ENCODE measurements around the gene DTHD1.

Gene DTHD1

GRCh38 chr4:36313301-36313700 is 31.9 kb downstream of the DTHD1 start:
- Mint-ChIP-seq H3K4me3 (no peak overlapping the region), H3K27me3 (no peaks in the 10 kb centered on the region), H3K27ac (no peak overlapping the region), H3K36me3 (peaks cover 8% of the 10 kb centered on the region), H3K9me3 (peaks cover 6% of the 10 kb centered on the region), H3K4me1 (peaks cover 45% of the 10 kb centered on the region)
- DNase-seq, result no peak
- CTCF ChIA-PET, result no interaction called here

GRCh38 chr4:36313703-36314102 is 32.3 kb downstream of the DTHD1 start:
- no peak for DNase-seq
- peaks cover 8% of the 10 kb centered on the region for H3K36me3 Mint-ChIP-seq
- no peak overlapping the region for H3K4me3 Mint-ChIP-seq
- peaks cover 6% of the 10 kb centered on the region for H3K9me3 Mint-ChIP-seq
- no peak overlapping the region for H3K27ac Mint-ChIP-seq
- peaks cover 46% of the 10 kb centered on the region for H3K4me1 Mint-ChIP-seq
- no peaks in the 10 kb centered on the region for H3K27me3 Mint-ChIP-seq
- CTCF ChIA-PET, result no interaction called here

- CTCF ChIA-PET, result no interaction called here
- no peak for DNase-seq
- H3K27ac Mint-ChIP-seq, result no peak overlapping the region
- H3K9me3 Mint-ChIP-seq, result peaks cover 3% of the 10 kb centered on the region
- H3K27me3 Mint-ChIP-seq, result no peaks in the 10 kb centered on the region
- H3K36me3 Mint-ChIP-seq, result peaks cover 6% of the 10 kb centered on the region
- no peak overlapping the region for H3K4me3 Mint-ChIP-seq
- peaks cover 39% of the 10 kb centered on the region for H3K4me1 Mint-ChIP-seq
These were observed 35.2 kb downstream of the DTHD1 start for GRCh38 chr4:36316607-36317006.

- Mint-ChIP-seq H3K4me1 (peaks cover 39% of the 10 kb centered on the region), H3K36me3 (peaks cover 8% of the 10 kb centered on the region), H3K27ac (no peak overlapping the region), H3K9me3 (peaks cover 3% of the 10 kb centered on the region), H3K4me3 (no peak overlapping the region), H3K27me3 (no peaks in the 10 kb centered on the region)
- CTCF ChIA-PET, result no interaction called here
- no peak for DNase-seq
These were observed 36.3 kb downstream of the DTHD1 start for GRCh38 chr4:36317721-36318120.

GRCh38 chr4:36320117-36320896 is 38.9 kb downstream of the DTHD1 start:
- H3K27me3 Mint-ChIP-seq, result no peaks in the 10 kb centered on the region
- H3K27ac Mint-ChIP-seq, result no peak overlapping the region
- H3K36me3 Mint-ChIP-seq, result peaks cover 7% of the 10 kb centered on the region
- H3K9me3 Mint-ChIP-seq, result peaks cover 2% of the 10 kb centered on the region
- H3K4me3 Mint-ChIP-seq, result no peak overlapping the region
- peaks cover 62% of the 10 kb centered on the region for H3K4me1 Mint-ChIP-seq
- CTCF ChIA-PET, result interaction anchor here (0.7 kb wide), 1 partner anchor 10 kb away, joined by 3 read pairs; no protein-coding TSS in a partner anchor
- DNase-seq, result no peak

DNA sequence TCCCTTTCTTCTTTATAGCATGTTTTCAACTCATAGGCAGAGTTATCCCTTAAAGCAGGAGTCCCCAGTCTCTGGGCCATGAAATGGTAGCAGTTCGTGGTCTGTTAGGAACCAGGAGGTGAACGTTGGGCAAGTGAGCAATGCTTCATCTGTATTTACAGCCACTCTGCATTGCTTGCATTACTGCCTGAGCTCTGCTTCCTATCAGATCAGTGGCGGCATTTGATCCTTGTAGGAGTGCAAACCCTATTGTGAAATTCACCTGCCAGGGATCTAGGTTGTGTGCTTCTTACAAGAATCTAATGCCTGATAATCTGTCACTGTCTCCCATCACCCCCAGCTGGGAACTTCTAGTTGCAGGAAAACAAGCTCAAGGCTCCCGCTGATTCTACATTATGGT is 39.8 kb downstream of the DTHD1 start:
- peaks cover 69% of the 10 kb centered on the region for H3K4me1 Mint-ChIP-seq
- H3K9me3 Mint-ChIP-seq, result no peaks in the 10 kb centered on the region
- DNase-seq, result no peak
- no peaks in the 10 kb centered on the region for H3K27me3 Mint-ChIP-seq
- CTCF ChIA-PET, result interaction anchor here (1.7 kb wide), 1 partner anchor 76 kb away, joined by 7 read pairs; the partner anchor contains the start of gene ARAP2
- H3K27ac Mint-ChIP-seq, result peak overlapping the region; percentile 6
- peaks cover 5% of the 10 kb centered on the region for H3K36me3 Mint-ChIP-seq
- no peak overlapping the region for H3K4me3 Mint-ChIP-seq

DNA sequence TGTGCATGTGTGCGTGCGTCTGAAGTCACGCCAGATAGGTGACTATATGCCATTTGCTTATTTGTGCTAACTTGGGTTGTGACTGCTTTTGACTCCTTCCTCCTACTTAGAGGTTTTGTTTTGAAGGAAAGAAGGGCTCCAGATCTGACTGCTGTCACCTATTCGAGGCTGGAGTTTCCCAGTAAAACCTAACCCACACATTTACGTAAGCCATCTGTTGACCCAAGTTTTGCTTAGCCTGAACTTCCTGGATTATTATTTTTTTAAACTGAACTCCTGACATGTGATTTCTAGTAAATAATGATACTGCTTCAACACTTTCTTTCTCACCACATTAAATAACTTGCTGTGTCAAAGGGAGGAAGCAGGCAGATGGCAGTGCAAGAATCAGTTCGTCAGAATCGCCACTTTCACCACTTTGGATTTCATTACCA is 41.5 kb downstream of the DTHD1 start:
- peak overlapping the region; percentile 11 for H3K4me3 Mint-ChIP-seq

GRCh38 chr4:36323816-36324419 is 42.5 kb downstream of the DTHD1 start:
- Mint-ChIP-seq H3K27me3 (no peaks in the 10 kb centered on the region), H3K9me3 (no peaks in the 10 kb centered on the region), H3K27ac (no peak overlapping the region), H3K4me1 (peaks cover 63% of the 10 kb centered on the region), H3K4me3 (no peak overlapping the region), H3K36me3 (peaks cover 5% of the 10 kb centered on the region)
- CTCF ChIA-PET, result interaction anchor here (0.5 to 1.2 kb wide), 2 partner anchors 76 to 79 kb away, joined by 3 read pairs; no protein-coding TSS in a partner anchor
- no peak for DNase-seq

More for the DNA sequence above, 41.5 kb downstream of the DTHD1 start:
- Mint-ChIP-seq H3K36me3 (peaks cover 5% of the 10 kb centered on the region), H3K27ac (peak overlapping the region; percentile 93), H3K27me3 (no peaks in the 10 kb centered on the region), H3K9me3 (no peaks in the 10 kb centered on the region), H3K4me1 (peaks cover 67% of the 10 kb centered on the region)
- CTCF ChIA-PET, result interaction anchor here (1.7 kb wide), 1 partner anchor 78 kb away, joined by 7 read pairs; the partner anchor contains the start of gene ARAP2
- peak; percentile 60 for DNase-seq

DNA sequence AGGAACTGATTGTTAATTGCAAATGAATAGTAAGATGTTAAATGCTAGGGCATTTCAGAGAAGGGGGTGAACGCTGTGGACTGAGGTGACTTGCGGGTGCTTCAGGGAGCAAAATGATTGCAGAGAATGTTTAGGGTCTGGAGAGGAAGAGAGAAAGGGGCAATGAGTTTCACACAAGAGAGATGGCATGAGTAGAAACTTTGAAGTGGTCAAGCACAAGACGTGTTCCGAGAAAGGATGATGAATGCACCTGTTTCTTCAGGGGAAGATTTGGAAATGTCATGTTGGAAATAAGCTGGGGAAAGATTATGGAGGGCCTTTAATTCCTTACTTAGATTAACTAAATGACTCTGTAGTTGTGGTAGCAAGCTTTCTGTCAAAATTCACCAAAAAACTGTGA is 43.4 kb downstream of the DTHD1 start:
- H3K27ac Mint-ChIP-seq, result no peak overlapping the region
- H3K4me3 Mint-ChIP-seq, result no peak overlapping the region
- CTCF ChIA-PET, result interaction anchor here (1.0 to 1.6 kb wide), 4 partner anchors 25 to 73 kb away, joined by 3 to 5 read pairs (median 4); no protein-coding TSS in a partner anchor
- peaks cover 63% of the 10 kb centered on the region for H3K4me1 Mint-ChIP-seq
- H3K36me3 Mint-ChIP-seq, result peaks cover 5% of the 10 kb centered on the region
- H3K27me3 Mint-ChIP-seq, result no peaks in the 10 kb centered on the region
- H3K9me3 Mint-ChIP-seq, result no peaks in the 10 kb centered on the region
- DNase-seq, result no peak

GRCh38 chr4:36325499-36325898 is 44.1 kb downstream of the DTHD1 start:
- H3K4me3 Mint-ChIP-seq, result no peak overlapping the region
- H3K36me3 Mint-ChIP-seq, result peaks cover 5% of the 10 kb centered on the region
- no peaks in the 10 kb centered on the region for H3K9me3 Mint-ChIP-seq
- peak; percentile 32 for DNase-seq
- peaks cover 59% of the 10 kb centered on the region for H3K4me1 Mint-ChIP-seq
- peak overlapping the region; percentile 40 for H3K27ac Mint-ChIP-seq
- CTCF ChIA-PET, result interaction anchor here (1.0 to 1.6 kb wide), 6 partner anchors 24 to 74 kb away, joined by 3 to 6 read pairs (median 4); no protein-coding TSS in a partner anchor
- H3K27me3 Mint-ChIP-seq, result no peaks in the 10 kb centered on the region

GRCh38 chr4:36325926-36326325 is 44.5 kb downstream of the DTHD1 start:
- H3K27ac Mint-ChIP-seq, result peak overlapping the region; percentile 40
- H3K9me3 Mint-ChIP-seq, result no peaks in the 10 kb centered on the region
- peaks cover 56% of the 10 kb centered on the region for H3K4me1 Mint-ChIP-seq
- CTCF ChIA-PET, result interaction anchor here (1.0 to 1.6 kb wide), 5 partner anchors 24 to 74 kb away, joined by 3 to 6 read pairs (median 4); no protein-coding TSS in a partner anchor
- H3K36me3 Mint-ChIP-seq, result peaks cover 5% of the 10 kb centered on the region
- no peak overlapping the region for H3K4me3 Mint-ChIP-seq
- DNase-seq, result no peak
- H3K27me3 Mint-ChIP-seq, result no peaks in the 10 kb centered on the region

DNA sequence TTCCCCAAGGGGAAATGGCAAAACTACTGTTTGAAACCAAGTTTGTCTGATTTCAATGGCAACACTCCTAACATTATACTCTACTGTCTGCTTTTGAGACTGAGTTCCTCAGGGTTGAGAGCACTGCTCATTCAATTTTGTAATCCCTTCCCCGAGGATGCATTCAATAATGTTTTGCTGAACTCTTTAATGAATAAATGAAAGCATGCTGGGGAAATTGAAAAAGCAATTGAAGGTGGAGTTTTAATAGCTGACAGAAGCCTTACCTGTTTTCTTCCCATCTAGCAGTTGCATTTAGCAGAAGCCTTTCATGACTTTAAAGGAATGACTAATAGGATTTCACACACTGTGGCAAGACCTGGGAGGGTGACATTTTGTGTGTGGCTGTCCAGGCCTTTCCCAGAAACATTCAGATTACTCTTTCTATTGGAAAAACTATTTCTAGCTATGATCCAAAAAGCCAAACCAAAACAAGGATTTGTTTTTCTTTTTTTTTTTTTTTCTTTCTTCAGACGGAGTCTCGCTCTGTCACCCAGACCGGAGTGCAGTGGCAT is 45.1 kb downstream of the DTHD1 start:
- Mint-ChIP-seq H3K27me3 (no peaks in the 10 kb centered on the region), H3K9me3 (no peaks in the 10 kb centered on the region), H3K4me3 (no peak overlapping the region), H3K27ac (no peak overlapping the region), H3K36me3 (peaks cover 5% of the 10 kb centered on the region), H3K4me1 (peaks cover 51% of the 10 kb centered on the region)
- DNase-seq, result no peak
- CTCF ChIA-PET, result interaction anchor here (0.6 to 1.5 kb wide), 2 partner anchors 58 to 74 kb away, joined by 3 to 4 read pairs; no protein-coding TSS in a partner anchor

DNA sequence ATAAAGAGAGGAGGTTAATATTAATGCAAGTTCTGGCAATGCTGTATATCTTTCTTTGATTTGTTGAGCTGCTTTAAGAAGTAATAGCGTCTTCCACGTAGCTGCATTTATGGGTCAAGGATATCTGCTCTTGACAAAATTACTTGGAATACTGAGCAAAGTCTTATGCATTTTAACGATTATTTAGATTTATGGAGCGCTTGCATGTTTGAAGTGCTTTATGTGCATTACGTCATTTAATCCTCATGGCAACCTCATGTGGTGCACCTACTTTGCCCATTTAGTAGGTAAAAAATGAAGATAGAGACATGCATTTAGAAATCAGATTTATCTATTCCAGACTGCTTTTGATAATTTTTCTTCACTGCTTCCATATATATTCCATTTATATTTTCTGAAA is 46.0 kb downstream of the DTHD1 start:
- Mint-ChIP-seq H3K4me1 (peaks cover 45% of the 10 kb centered on the region), H3K36me3 (peaks cover 2% of the 10 kb centered on the region), H3K9me3 (no peaks in the 10 kb centered on the region), H3K27ac (no peak overlapping the region), H3K4me3 (no peak overlapping the region), H3K27me3 (no peaks in the 10 kb centered on the region)
- CTCF ChIA-PET, result interaction anchor here (0.6 to 1.1 kb wide), 3 partner anchors 57 to 123 kb away, joined by 3 read pairs; no protein-coding TSS in a partner anchor
- DNase-seq, result no peak

GRCh38 chr4:36328130-36328529 is 46.7 kb downstream of the DTHD1 start:
- no peak overlapping the region for H3K27ac Mint-ChIP-seq
- H3K4me1 Mint-ChIP-seq, result peaks cover 44% of the 10 kb centered on the region

More at GRCh38 chr4:36328130-36328529, 46.7 kb downstream of the DTHD1 start:
- Mint-ChIP-seq H3K4me3 (no peak overlapping the region), H3K9me3 (no peaks in the 10 kb centered on the region), H3K27me3 (no peaks in the 10 kb centered on the region), H3K36me3 (peaks cover 2% of the 10 kb centered on the region)
- CTCF ChIA-PET, result interaction anchor here (0.9 to 1.1 kb wide), 2 partner anchors 60 to 124 kb away, joined by 3 read pairs; no protein-coding TSS in a partner anchor
- DNase-seq, result no peak

All from activated naive CD4-positive, alpha-beta T cell treated with anti-CD3 and anti-CD28 coated beads, Interleukin-2, amount 10 ng/mL, durations not matched to agents 7 days and 5 days (primary cell).